ENCODE data around the gene DPM3.

DPM3 gene

GRCh38 chr1:155110826-155111225 lies 29.5 kb downstream of the DPM3 start:
- TF ChIP-seq, protein P1, sequence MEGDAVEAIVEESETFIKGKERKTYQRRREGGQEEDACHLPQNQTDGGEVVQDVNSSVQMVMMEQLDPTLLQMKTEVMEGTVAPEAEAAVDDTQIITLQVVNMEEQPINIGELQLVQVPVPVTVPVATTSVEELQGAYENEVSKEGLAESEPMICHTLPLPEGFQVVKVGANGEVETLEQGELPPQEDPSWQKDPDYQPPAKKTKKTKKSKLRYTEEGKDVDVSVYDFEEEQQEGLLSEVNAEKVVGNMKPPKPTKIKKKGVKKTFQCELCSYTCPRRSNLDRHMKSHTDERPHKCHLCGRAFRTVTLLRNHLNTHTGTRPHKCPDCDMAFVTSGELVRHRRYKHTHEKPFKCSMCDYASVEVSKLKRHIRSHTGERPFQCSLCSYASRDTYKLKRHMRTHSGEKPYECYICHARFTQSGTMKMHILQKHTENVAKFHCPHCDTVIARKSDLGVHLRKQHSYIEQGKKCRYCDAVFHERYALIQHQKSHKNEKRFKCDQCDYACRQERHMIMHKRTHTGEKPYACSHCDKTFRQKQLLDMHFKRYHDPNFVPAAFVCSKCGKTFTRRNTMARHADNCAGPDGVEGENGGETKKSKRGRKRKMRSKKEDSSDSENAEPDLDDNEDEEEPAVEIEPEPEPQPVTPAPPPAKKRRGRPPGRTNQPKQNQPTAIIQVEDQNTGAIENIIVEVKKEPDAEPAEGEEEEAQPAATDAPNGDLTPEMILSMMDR (conservative IDR thresholded peaks at IDR 0.05; ENCODE audit: low read depth, low read length): no peak
- H3K4me3 ChIP-seq (ENCODE audit: low read depth, low read length): no peak overlapping the region
- DNase-seq (ENCODE audit: low read depth): no peak

DNA sequence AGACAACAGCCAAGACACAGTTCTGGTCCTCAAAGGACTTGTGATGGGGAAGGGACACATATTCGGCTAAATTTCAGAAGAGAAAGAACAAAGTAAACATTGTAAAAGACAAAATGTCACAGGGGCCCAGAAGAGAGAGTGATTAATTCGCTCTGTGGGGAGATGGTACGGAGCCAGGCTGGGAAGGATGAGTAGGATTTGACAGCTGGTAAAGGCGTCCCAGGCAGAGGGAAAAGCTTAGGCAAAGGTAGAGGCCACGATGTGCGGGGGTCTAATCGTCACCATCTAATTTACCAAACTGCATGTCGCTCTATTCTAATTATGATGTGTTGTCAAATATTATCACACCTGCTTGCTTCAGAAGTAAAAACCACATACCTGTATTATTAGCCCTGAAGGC lies 29.9 kb downstream of the DPM3 start:
- TF ChIP-seq, protein P1 (conservative IDR thresholded peaks at IDR 0.05; ENCODE audit: low read depth, low read length): no peak
- no peak for DNase-seq (ENCODE audit: low read depth)
- H3K4me3 ChIP-seq (ENCODE audit: low read depth, low read length): no peak overlapping the region

GRCh38 chr1:155108296-155108695 lies 32.0 kb downstream of the DPM3 start:
- no peak overlapping the region for H3K4me3 ChIP-seq (ENCODE audit: low read depth, low read length)
- DNase-seq (ENCODE audit: low read depth): no peak
- TF ChIP-seq, protein P1 (conservative IDR thresholded peaks at IDR 0.05; ENCODE audit: low read depth, low read length): no peak

- no peak overlapping the region for H3K4me3 ChIP-seq (ENCODE audit: low read depth, low read length)
- TF ChIP-seq, protein P1 (conservative IDR thresholded peaks at IDR 0.05; ENCODE audit: low read depth, low read length): no peak
- DNase-seq (ENCODE audit: low read depth): no peak
Measured at GRCh38 chr1:155107309-155108264, 32.7 kb downstream of the DPM3 start.

GRCh38 chr1:155106862-155107261 lies 33.5 kb downstream of the DPM3 start:
- no peak overlapping the region for H3K4me3 ChIP-seq (ENCODE audit: low read depth, low read length)
- no peak for DNase-seq (ENCODE audit: low read depth)
- TF ChIP-seq, protein P1 (conservative IDR thresholded peaks at IDR 0.05; ENCODE audit: low read depth, low read length): no peak

DNA sequence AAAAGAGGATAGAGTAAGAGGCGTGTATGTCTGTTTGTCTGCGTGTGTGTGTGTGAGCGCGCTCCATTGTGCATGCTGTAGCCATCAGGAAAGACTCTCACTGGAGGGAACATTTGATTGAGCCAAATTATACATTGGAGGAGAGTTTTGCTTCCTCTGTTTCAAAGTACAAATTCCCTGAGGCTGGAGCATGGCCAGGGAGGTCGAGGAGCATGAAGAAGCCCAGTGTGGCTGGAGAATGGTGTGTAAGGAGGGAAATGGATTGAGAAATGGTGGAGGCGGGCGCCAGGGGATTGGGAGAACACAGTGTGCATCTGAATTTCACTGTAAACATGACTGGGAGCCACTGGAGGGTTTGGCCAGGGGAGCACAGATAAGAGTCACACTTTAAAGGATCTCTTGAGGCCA lies 34.7 kb downstream of the DPM3 start:
- DNase-seq (ENCODE audit: low read depth): peak; percentile 71
- TF ChIP-seq, protein P1 (conservative IDR thresholded peaks at IDR 0.05; ENCODE audit: low read depth, low read length): no peak

More for the DNA sequence above, 34.7 kb downstream of the DPM3 start:
- H3K4me3 ChIP-seq (ENCODE audit: low read depth, low read length): no peak overlapping the region
